K562 (cell line): ENCODE results near the gene RIMS3. TPM values are rescaled to one million over a fixed set of nuclear protein-coding genes. Genes with fewer than 3 reads are reported as not detected.

Experiments used
- DACH1 ChIP-seq: fragments of 450-650 bp; IDR thresholded peaks from 2 replicates; pipeline ENCODE4 v1.6.1; 2018; ENCODE audit not compliant: partially characterized antibody
- E2F5 ChIP-seq: sonication (generic); formaldehyde crosslinking; IDR thresholded peaks from 2 replicates; pipeline ENCODE4 v1.8.0; 2022; ENCODE audit warnings: mild to moderate bottlenecking, missing genetic modification reagents
- ETV5 ChIP-seq: sonication (generic); formaldehyde crosslinking; IDR thresholded peaks from 2 replicates; pipeline ENCODE4 v1.4.0; 2020; ENCODE audit warnings: low read depth, mild to moderate bottlenecking, missing genetic modification reagents
- FOXP1 ChIP-seq: sonication (generic); formaldehyde crosslinking; IDR thresholded peaks from 2 replicates; pipeline ENCODE4 v1.8.0; 2022; ENCODE audit warnings: mild to moderate bottlenecking, missing genetic modification reagents
- GABPA ChIP-seq: fragments of 200-800 bp; sonication (Bioruptor generic); conservative IDR thresholded peaks from 2 replicates; pipeline ENCODE4 v1.6.1; 2016; ENCODE audit warnings: low read depth, missing genetic modification characterization, missing compliant biosample characterization
- KAT7 ChIP-seq: sonication (generic); formaldehyde crosslinking; IDR thresholded peaks from 2 replicates; pipeline ENCODE4 v1.8.0; 2022; ENCODE audit warnings: missing genetic modification reagents, mild to moderate bottlenecking, borderline replicate concordance
- MCM3 ChIP-seq: fragments of 450-650 bp; IDR thresholded peaks from 2 replicates; pipeline ENCODE4 v1.6.1; 2016
- NCOA6 ChIP-seq: fragments of 450-650 bp; IDR thresholded peaks from 2 replicates; pipeline ENCODE4 v1.6.1; 2017; ENCODE audit warnings: mild to moderate bottlenecking
- NEUROD1 ChIP-seq: fragments of 150-350 bp; IDR thresholded peaks from 2 replicates; pipeline ENCODE4 v1.6.1; 2014; ENCODE audit warnings: borderline replicate concordance, low read length, low read depth; ENCODE audit not compliant: partially characterized antibody
- NFYB ChIP-seq: IDR thresholded peaks from 2 replicates; pipeline ENCODE4 v1.6.1; 2011; ENCODE audit warnings: mild to moderate bottlenecking, moderate library complexity; ENCODE audit not compliant: insufficient read length; ENCODE audit errors: extremely low read depth
- POU5F1 ChIP-seq: fragments of 150-350 bp; IDR thresholded peaks from 2 replicates; pipeline ENCODE4 v1.6.1; 2014; ENCODE audit warnings: borderline replicate concordance, low read length, low read depth, mild to moderate bottlenecking; ENCODE audit not compliant: partially characterized antibody
- PREB ChIP-seq: sonication (generic); formaldehyde crosslinking; IDR thresholded peaks from 2 replicates; pipeline ENCODE4 v1.8.1; 2023; ENCODE audit warnings: mild to moderate bottlenecking, missing genetic modification reagents
- RAD21 ChIP-seq, 2 experiments: fragments of 250-450 bp in 1 of 2; fragments of 450-650 bp in 1 of 2; sonication (Bioruptor Pico) in 1 of 2; formaldehyde crosslinking in 1 of 2; IDR thresholded peaks in 1 of 2; conservative IDR thresholded peaks in 1 of 2; 2 replicates each; pipeline versions ENCODE4 v1.4.0 to v1.8.0; 2020 to 2022; ENCODE audit warnings: mild to moderate bottlenecking in 2 of 2, moderate library complexity in 1 of 2
- SMAD3 ChIP-seq: fragments of 450-650 bp; formaldehyde crosslinking; conservative IDR thresholded peaks from 2 replicates; pipeline ENCODE4 v1.4.0; 2020; ENCODE audit warnings: mild to moderate bottlenecking
- SREBF2 ChIP-seq: sonication (generic); formaldehyde crosslinking; IDR thresholded peaks from 2 replicates; pipeline ENCODE4 v1.4.0; 2020; ENCODE audit warnings: mild to moderate bottlenecking, missing genetic modification reagents
- STAG1 ChIP-seq: sonication (generic); formaldehyde crosslinking; IDR thresholded peaks from 2 replicates; pipeline ENCODE4 v1.5.0; 2020; ENCODE audit warnings: missing genetic modification reagents, borderline replicate concordance
- USF1 ChIP-seq: sonication (generic); formaldehyde crosslinking; IDR thresholded peaks from 2 replicates; pipeline ENCODE4 v1.9.0; 2022; ENCODE audit warnings: mild to moderate bottlenecking, missing genetic modification reagents
- ZNF174 ChIP-seq: fragments of 250-450 bp; sonication (Bioruptor Pico); IDR thresholded peaks from 2 replicates; pipeline ENCODE4 v1.4.0; 2020; ENCODE audit warnings: mild to moderate bottlenecking
- ZNF253 ChIP-seq: fragments of 250-450 bp; sonication (Bioruptor Pico); conservative IDR thresholded peaks from 2 replicates; pipeline ENCODE4 v1.6.1; 2021; ENCODE audit warnings: mild to moderate bottlenecking
- ZNF282 ChIP-seq: sonication (generic); formaldehyde crosslinking; IDR thresholded peaks from 2 replicates; pipeline ENCODE4 v1.8.1; 2023; ENCODE audit warnings: missing genetic modification reagents
- ZNF668 ChIP-seq: fragments of 250-450 bp; sonication (Bioruptor Pico); IDR thresholded peaks from 2 replicates; pipeline ENCODE4 v1.8.0; 2022; ENCODE audit warnings: mild to moderate bottlenecking, inconsistent platforms
- polyA plus RNA-seq, 8 experiments: library from polyadenylated mRNA; depleted of rRNA in 4 of 8; stranded (reverse) in 5 of 8; unstranded in 3 of 8; fragments of >200 nt; fragmentation: Nextera tagmentation in 2 of 8; fragmentation: Illumina TruSeq in 1 of 8; extraction: Ambion mirVana in 2 of 8; extraction: Trizol in 1 of 8; gene quantifications; 2 replicates each; pipeline versions ENCODE4 v1.2.1 to v1.2.3, GENCODE V29; 2011 to 2014; ENCODE audit warnings: inconsistent platforms in 1 of 8, missing spikeins in 1 of 8
- total RNA-seq, 7 experiments: library from RNA; depleted of rRNA in 6 of 7; stranded (reverse); fragments of >200 nt in 6 of 7; fragmentation: Illumina TruSeq in 2 of 7; extraction: Trizol in 2 of 7; gene quantifications; 2 replicates each; pipeline versions ENCODE4 v1.2.1 to v1.2.3, GENCODE V29; 2011 to 2021; ENCODE audit warnings: low replicate concordance in 1 of 7
- TF ChIP-seq, protein P1 (sequence below): sonication (generic); formaldehyde crosslinking; IDR thresholded peaks from 2 replicates; pipeline ENCODE4 v1.8.1; 2023; ENCODE audit warnings: mild to moderate bottlenecking, missing genetic modification reagents
- TF ChIP-seq, protein P2 (sequence below): fragments of 200-800 bp; sonication (Bioruptor generic); IDR thresholded peaks from 2 replicates; pipeline ENCODE4 v1.6.1; 2017; ENCODE audit warnings: missing genetic modification characterization, missing compliant biosample characterization

The RIMS3 gene
- total and polyA plus RNA-seq, 9 of the 15 experiments (the other 6 are each of a cell fraction or from before 2014, with no cell fraction given) = 0.06 to 1.2 (median 0.59) TPM

DNA sequence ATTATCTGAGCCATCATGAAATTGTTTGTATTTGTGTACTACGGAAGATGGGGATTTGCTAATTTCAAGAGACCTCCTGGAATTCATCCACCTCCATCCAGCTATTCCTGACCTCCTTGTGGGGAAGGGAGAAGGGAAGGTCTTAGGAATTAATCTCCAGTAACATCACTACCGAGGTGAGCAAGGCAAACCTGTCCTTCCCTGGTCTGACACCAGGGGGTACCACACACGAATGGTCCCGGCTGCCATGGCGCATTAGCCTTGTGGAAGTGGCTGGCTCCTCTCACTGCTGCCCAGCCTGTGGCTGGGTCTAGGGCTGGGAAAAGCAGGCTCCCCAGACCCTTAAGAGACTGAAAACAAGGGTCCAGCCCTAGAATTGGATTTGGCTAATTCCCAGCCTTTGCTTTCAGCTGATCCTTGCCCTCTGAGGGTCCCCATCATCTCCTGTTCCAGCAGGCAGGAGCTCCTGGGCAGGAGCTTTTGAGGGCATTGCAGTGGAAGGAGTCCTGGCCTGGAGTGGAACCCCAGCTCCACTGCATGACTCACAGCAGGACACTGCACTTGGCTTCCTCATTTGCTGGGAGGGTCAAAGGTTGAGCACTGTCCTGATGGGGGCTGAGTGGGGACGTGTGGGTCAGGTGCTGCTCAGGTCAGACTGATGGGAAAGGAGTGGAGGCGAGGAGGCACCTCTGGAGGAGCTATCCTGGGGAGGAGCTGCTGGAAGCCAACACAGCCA is 34.8 kb downstream of the RIMS3 start (continued):
- no peak for TF ChIP-seq E2F5 (CRISPR knock-in tag)
- TF ChIP-seq NEUROD1 = peak; percentile 14
- TF ChIP-seq ZNF174 (CRISPR knock-in tag) = no peak
- 0 out of 2 replicates have a peak, but pooled peaks have one; percentile 8 for TF ChIP-seq USF1 (CRISPR knock-in tag)
- TF ChIP-seq, protein P1, sequence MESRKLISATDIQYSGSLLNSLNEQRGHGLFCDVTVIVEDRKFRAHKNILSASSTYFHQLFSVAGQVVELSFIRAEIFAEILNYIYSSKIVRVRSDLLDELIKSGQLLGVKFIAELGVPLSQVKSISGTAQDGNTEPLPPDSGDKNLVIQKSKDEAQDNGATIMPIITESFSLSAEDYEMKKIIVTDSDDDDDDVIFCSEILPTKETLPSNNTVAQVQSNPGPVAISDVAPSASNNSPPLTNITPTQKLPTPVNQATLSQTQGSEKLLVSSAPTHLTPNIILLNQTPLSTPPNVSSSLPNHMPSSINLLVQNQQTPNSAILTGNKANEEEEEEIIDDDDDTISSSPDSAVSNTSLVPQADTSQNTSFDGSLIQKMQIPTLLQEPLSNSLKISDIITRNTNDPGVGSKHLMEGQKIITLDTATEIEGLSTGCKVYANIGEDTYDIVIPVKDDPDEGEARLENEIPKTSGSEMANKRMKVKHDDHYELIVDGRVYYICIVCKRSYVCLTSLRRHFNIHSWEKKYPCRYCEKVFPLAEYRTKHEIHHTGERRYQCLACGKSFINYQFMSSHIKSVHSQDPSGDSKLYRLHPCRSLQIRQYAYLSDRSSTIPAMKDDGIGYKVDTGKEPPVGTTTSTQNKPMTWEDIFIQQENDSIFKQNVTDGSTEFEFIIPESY (CRISPR knock-in tag) = peak; percentile 94
- 0 out of 2 replicates have a peak, but pooled peaks have one; percentile 10 for TF ChIP-seq SMAD3 (CRISPR knock-in tag)
- TF ChIP-seq ETV5 (CRISPR knock-in tag) = no peak
- no peak for TF ChIP-seq POU5F1
- TF ChIP-seq NFYB = no peak
- TF ChIP-seq, protein P2, sequence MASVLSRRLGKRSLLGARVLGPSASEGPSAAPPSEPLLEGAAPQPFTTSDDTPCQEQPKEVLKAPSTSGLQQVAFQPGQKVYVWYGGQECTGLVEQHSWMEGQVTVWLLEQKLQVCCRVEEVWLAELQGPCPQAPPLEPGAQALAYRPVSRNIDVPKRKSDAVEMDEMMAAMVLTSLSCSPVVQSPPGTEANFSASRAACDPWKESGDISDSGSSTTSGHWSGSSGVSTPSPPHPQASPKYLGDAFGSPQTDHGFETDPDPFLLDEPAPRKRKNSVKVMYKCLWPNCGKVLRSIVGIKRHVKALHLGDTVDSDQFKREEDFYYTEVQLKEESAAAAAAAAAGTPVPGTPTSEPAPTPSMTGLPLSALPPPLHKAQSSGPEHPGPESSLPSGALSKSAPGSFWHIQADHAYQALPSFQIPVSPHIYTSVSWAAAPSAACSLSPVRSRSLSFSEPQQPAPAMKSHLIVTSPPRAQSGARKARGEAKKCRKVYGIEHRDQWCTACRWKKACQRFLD (CRISPR knock-in tag) = no peak
- no peak for TF ChIP-seq ZNF253
- peak; percentile 70 to 90 for TF ChIP-seq RAD21 (CRISPR knock-in tag; conservative IDR thresholded peaks at IDR 0.05 in 1 of 2, IDR thresholded peaks at IDR 0.05 in 1 of 2)
- TF ChIP-seq PREB (CRISPR knock-in tag) = no peak
- no peak for TF ChIP-seq NCOA6
- TF ChIP-seq FOXP1 (CRISPR knock-in tag) = no peak
- TF ChIP-seq SREBF2 (CRISPR knock-in tag) = no peak
- TF ChIP-seq ZNF282 = no peak
- peak; percentile 50; the same call in 1 of the 2 replicates for TF ChIP-seq STAG1
- TF ChIP-seq MCM3 = no peak
- TF ChIP-seq GABPA (tag) = no peak
- TF ChIP-seq DACH1 = no peak
- TF ChIP-seq KAT7 = no peak
- TF ChIP-seq ZNF668 (CRISPR knock-in tag) = no peak
